AG04450 (cell line): ENCODE data around the gene KISS1. TPM values are rescaled to one million over a fixed set of nuclear protein-coding genes. Genes with fewer than 3 reads are reported as not detected.

Experiments
- CTCF ChIA-PET: fragments of 300-600, 350-600 bp; formaldehyde crosslinking; extraction: SDS; loops from one replicate; lab custom pipeline; 2022; ENCODE audit warnings: antibody characterized with exemption, inconsistent platforms; lab: Charles Lee
- POLR2A ChIA-PET: fragments of 350-600 bp; formaldehyde crosslinking; extraction: SDS; loops from one replicate; lab custom pipeline; 2021; ENCODE audit warnings: antibody characterized with exemption, inconsistent platforms; lab: Yijun Ruan, JAX
- DNase-seq: peaks from one replicate; pipeline ENCODE4 v3.0.0-alpha.2; 2011; ENCODE audit warnings: low read depth, low spot score
- H3K27ac ChIP-seq: one replicate; pipeline ENCODE4 v1.5.1; 2012; ENCODE audit warnings: low read depth, low read length, control low read depth
- H3K27me3 ChIP-seq: one replicate; pipeline ENCODE4 v1.6.0; 2012; ENCODE audit warnings: low read length; ENCODE audit not compliant: control insufficient read depth, insufficient read depth
- H3K4me3 ChIP-seq: 2 replicates; pipeline ENCODE4 v1.5.1; 2011; ENCODE audit warnings: mild to moderate bottlenecking, low read depth, low read length, control low read depth
- H3K9me3 ChIP-seq: 2 replicates; pipeline ENCODE4 v1.5.1; 2012; ENCODE audit warnings: low read length; ENCODE audit not compliant: control insufficient read depth, insufficient read depth
- polyA plus RNA-seq: library from polyadenylated mRNA; depleted of rRNA; stranded (reverse); fragments of >200 nt; gene quantifications from 2 replicates; pipeline ENCODE4 v1.2.3, GENCODE V29; 2011
- TF ChIP-seq, protein P1 (sequence below): IDR thresholded peaks from 2 replicates; pipeline ENCODE4 v1.5.1; 2011; ENCODE audit warnings: low read depth, low read length, control low read depth, inconsistent platforms

The KISS1 gene
- polyA plus RNA-seq, 1 experiment = 3.4 TPM

GRCh38 chr1:204227351-204227750, 31.1 kb upstream of the KISS1 start:
- Histone ChIP-seq H3K9me3 (no peaks in the 10 kb centered on the region; the same call in 1 of the 2 replicates), H3K27ac (no peak overlapping the region), H3K27me3 (no peaks in the 10 kb centered on the region), H3K4me3 (no peak overlapping the region)
- ChIA-PET POLR2A (no interaction called here), CTCF (interaction anchor here (0.7 to 3.2 kb wide), 4 partner anchors 13 to 136 kb away, joined by 3 to 21 read pairs (median 5); no protein-coding TSS in a partner anchor)
- DNase-seq = no peak
- TF ChIP-seq, protein P1, sequence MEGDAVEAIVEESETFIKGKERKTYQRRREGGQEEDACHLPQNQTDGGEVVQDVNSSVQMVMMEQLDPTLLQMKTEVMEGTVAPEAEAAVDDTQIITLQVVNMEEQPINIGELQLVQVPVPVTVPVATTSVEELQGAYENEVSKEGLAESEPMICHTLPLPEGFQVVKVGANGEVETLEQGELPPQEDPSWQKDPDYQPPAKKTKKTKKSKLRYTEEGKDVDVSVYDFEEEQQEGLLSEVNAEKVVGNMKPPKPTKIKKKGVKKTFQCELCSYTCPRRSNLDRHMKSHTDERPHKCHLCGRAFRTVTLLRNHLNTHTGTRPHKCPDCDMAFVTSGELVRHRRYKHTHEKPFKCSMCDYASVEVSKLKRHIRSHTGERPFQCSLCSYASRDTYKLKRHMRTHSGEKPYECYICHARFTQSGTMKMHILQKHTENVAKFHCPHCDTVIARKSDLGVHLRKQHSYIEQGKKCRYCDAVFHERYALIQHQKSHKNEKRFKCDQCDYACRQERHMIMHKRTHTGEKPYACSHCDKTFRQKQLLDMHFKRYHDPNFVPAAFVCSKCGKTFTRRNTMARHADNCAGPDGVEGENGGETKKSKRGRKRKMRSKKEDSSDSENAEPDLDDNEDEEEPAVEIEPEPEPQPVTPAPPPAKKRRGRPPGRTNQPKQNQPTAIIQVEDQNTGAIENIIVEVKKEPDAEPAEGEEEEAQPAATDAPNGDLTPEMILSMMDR = no peak

GRCh38 chr1:204225841-204226735, 29.8 kb upstream of the KISS1 start:
- POLR2A ChIA-PET = no interaction called here
- H3K27ac ChIP-seq = no peak overlapping the region

DNA sequence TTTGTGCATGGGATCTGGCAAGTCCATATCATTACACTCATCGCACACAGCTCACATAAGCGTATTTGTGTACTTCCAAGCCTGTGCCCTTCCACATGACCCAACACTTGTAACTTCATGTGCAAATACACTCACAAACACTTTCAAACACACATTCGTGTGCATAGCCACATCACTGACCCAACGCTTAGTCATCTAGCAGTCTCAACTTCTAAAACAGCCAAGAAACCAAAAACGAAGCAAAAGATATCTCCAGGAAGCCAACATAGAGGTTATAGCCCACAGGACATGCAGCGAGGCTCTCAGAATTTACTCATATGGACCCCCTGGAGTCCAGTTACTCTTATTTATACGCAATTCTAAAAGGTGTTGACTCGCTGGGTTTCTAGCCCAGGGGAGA, 28.4 kb upstream of the KISS1 start:
- H3K4me3 ChIP-seq = no peak overlapping the region
- H3K9me3 ChIP-seq = no peaks in the 10 kb centered on the region; the same call in 1 of the 2 replicates
- TF ChIP-seq, protein P1 = no peak
- no peaks in the 10 kb centered on the region for H3K27me3 ChIP-seq
- DNase-seq = no peak
- ChIA-PET CTCF (interaction anchor here (1.4 to 1.6 kb wide), 3 partner anchors 18 to 140 kb away, joined by 4 to 5 read pairs (median 4); no protein-coding TSS in a partner anchor), POLR2A (no interaction called here)
- no peak overlapping the region for H3K27ac ChIP-seq

More at GRCh38 chr1:204225841-204226735, 29.8 kb upstream of the KISS1 start:
- DNase-seq = no peak
- CTCF ChIA-PET = interaction anchor here (1.3 to 1.4 kb wide), 2 partner anchors 19 to 137 kb away, joined by 4 to 6 read pairs; no protein-coding TSS in a partner anchor
- TF ChIP-seq, protein P1 = no peak
- H3K9me3 ChIP-seq = no peaks in the 10 kb centered on the region; the same call in 1 of the 2 replicates
- H3K4me3 ChIP-seq = no peak overlapping the region
- H3K27me3 ChIP-seq = no peaks in the 10 kb centered on the region

DNA sequence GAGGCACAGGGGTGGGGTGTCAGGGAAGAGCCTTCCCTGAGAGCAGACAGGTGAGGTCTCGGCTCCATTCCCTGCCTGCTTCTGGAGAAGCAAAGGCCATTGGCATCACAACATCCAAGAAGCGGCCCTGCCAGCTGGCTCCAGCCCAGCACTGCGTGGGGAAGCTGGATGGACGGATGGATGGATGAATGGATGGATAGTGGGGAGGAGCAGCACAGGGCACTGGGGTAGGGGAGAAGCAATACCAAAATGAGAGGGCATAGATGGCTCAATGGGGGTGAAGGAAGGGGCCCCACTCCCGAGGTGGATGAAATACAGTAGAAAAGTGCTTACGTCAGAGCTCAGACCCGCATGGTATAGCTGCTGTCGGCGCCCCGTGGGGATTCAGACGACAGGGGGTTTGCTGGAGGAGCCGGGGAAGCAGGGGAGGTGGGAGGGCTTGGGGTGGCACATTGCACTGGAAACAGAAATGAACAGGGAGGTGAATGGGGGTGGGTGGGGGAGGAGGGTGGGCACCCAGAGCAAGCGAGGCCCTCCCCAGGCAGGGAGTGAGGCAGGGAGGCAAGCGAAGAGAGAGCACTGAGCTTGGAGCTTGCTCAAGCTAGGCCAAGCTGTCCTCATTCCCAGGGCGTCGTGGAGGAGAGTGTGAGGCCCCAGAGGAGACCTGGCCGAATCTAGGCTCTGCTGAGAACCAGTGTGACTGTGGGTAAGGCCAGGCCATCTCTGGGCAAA, 27.0 kb upstream of the KISS1 start:
- DNase-seq = no peak
- TF ChIP-seq, protein P1 = no peak
- Histone ChIP-seq H3K27me3 (no peaks in the 10 kb centered on the region), H3K27ac (no peak overlapping the region), H3K4me3 (no peak overlapping the region), H3K9me3 (no peaks in the 10 kb centered on the region; the same call in 1 of the 2 replicates)
- ChIA-PET CTCF (interaction anchor here (1.4 to 1.6 kb wide), 3 partner anchors 9 to 141 kb away, joined by 4 to 5 read pairs (median 4); partner anchors contain the start of gene GOLT1A), POLR2A (interaction anchor here (0.6 kb wide), 1 partner anchor 30 kb away, joined by 4 read pairs; no protein-coding TSS in a partner anchor)
